Right lobe of liver (tissue), 6 donors: ENCODE data around the gene RXFP4. TPM values are rescaled to one million over a fixed set of nuclear protein-coding genes. Genes with fewer than 3 reads are reported as not detected.
"Not testable (repeated sequence)": the region's sequence is repeated elsewhere in the genome, so short reads cannot be mapped to it uniquely, and the experiment has no call there.

Experiments
- ATAC-seq, 4 donors: fragments of 200-7000 bp; cut with Tn5 transposase; one replicate each; pipeline ENCODE4 v1.9.1; 2020; ENCODE audit warnings: mild to moderate bottlenecking in 4 of 4, moderate library complexity in 4 of 4
- DNase-seq, 3 donors: peaks; one replicate each; pipeline ENCODE4 v3.0.0-alpha.2; 2020
- H3K27ac ChIP-seq, 3 donors: fragments of 200-600 bp; one replicate each; pipeline ENCODE4 v1.8.0; 2022
- H3K27me3 ChIP-seq, 2 donors: fragments of 200-600 bp; one replicate each; pipeline ENCODE4 v1.8.0; 2022
- H3K36me3 ChIP-seq, 4 donors: fragments of 200-600 bp; sonication (generic) in 1 of 4; one replicate each; pipeline versions ENCODE4 v1.5.1 to v1.8.0; 2017 to 2022; ENCODE audit warnings: control low read depth in 1 of 4
- H3K4me1 ChIP-seq, 4 donors: fragments of 200-600 bp; sonication (generic) in 1 of 4; one replicate each; pipeline versions ENCODE4 v1.5.1 to v1.8.0; 2017 to 2022; ENCODE audit warnings: control low read depth in 1 of 4
- H3K4me3 ChIP-seq, 3 donors: fragments of 200-600 bp; one replicate each; pipeline ENCODE4 v1.8.0; 2022
- H3K9me3 ChIP-seq, 4 donors: fragments of 200-600 bp; sonication (generic) in 1 of 4; one replicate each; pipeline versions ENCODE4 v1.5.1 to v1.8.0; 2017 to 2022; ENCODE audit warnings: control low read depth in 1 of 4
- CTCF ChIP-seq, 4 donors: fragments of 200-600 bp in 3 of 4; fragments of 450-650 bp in 1 of 4; IDR thresholded peaks; one replicate each; pipeline versions ENCODE4 v1.5.1 to v1.8.0; 2016 to 2022; ENCODE audit warnings: antibody characterized with exemption in 4 of 4, mild to moderate bottlenecking in 2 of 4
- POLR2A ChIP-seq: fragments of 450-650 bp; IDR thresholded peaks from one replicate; pipeline ENCODE4 v1.6.1; 2017; ENCODE audit warnings: antibody characterized with exemption, mild to moderate bottlenecking
- WGBS: methylation state at CpG from one replicate; pipeline ENCODE4 v1.1.6; 2018; ENCODE audit warnings: low coverage, low lambda C conversion rate; ENCODE audit not compliant: insufficient coverage; ENCODE audit errors: missing lambda C conversion rate; 5-methylcytosine and 5-hydroxymethylcytosine counted together
- intact Hi-C, 2 donors: fragments of 100-400 bp; cut with DNase I; formaldehyde crosslinking; loops; one replicate each; pipeline versions ENCODE4 v1.11.2 to v1.14.1; 2022
- total RNA-seq, 6 experiments: library from RNA; depleted of rRNA in 2 of 6; stranded (reverse); fragments of >200 nt in 2 of 6; fragmentation: NEBNext Ultra II Directional in 3 of 6; extraction: Animal tissue kit (Norgen Biotek cat#: 25700) in 3 of 6; gene quantifications; one replicate each; pipeline versions ENCODE4 v1.1.0 to v1.2.4, GENCODE V29; 2016 to 2023
- donor health status: DM: no; HTN: yes; CAD: no.
- donor health status: DM: no; HTN: no; CAD: no.
- donor health status: DM: no; HTN: no; CAD: no.
- donor health status: DM: no; HTN: yes; CAD: no.
- donor health status: DM: no; HTN: yes; CAD: no.

RXFP4 gene
- total RNA-seq, 6 experiments from 2014 or later, result not detected

DNA sequence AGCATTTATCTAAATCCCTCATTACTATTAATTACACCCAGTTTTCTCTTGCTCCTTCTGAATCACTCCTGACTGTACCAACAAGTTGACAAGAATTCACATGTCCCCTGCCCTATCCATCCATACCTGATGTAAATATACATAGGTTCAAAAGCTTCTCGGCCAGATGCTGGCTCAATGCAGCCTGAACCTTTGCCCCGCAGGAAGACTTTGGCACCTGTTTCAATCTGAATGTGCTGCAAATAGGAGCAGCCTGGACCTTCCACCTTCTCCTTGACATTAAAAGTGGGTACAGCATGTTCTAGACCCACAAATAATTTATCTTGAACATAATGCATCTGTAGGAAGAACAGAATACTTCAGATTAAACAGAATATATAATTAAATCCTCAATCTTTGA lies 15.9 kb upstream of the RXFP4 start:
- Histone ChIP-seq H3K4me1 (no peaks in the 10 kb centered on the region), H3K4me3 (no peak overlapping the region), H3K27ac (no peak overlapping the region), H3K27me3 (no peaks in the 10 kb centered on the region), H3K9me3 (no peaks in the 10 kb centered on the region), H3K36me3 (peaks cover 15 to 96% (median 61%) of the 10 kb centered on the region in 4 donors)
- TF ChIP-seq POLR2A (no peak), CTCF (IDR thresholded peaks at IDR 0.05) (no peak)
- intact Hi-C loops, result no loop called here
- 68% methylated on average over 2 of the region's 2 CpGs for WGBS
- no peak for ATAC-seq
- DNase-seq, result no peak

GRCh38 chr1:155929057-155929456 lies 12.4 kb upstream of the RXFP4 start:
- no peak overlapping the region for H3K27ac ChIP-seq

GRCh38 chr1:155930725-155931124 lies 10.7 kb upstream of the RXFP4 start:
- DNase-seq, H3K27ac ChIP-seq, H3K4me3 ChIP-seq, ATAC-seq, intact Hi-C loops, H3K27me3 ChIP-seq, H3K9me3 ChIP-seq: not testable (repeated sequence)
- Histone ChIP-seq H3K4me1 (peaks cover 0 to 30% (median 9%) of the 10 kb centered on the region in 4 donors), H3K36me3 (peaks cover 9 to 68% (median 41%) of the 10 kb centered on the region in 4 donors)
- 79% methylated on average over 6 of the region's 10 CpGs for WGBS

More at GRCh38 chr1:155929057-155929456, 12.4 kb upstream of the RXFP4 start:
- Histone ChIP-seq H3K4me1 (peaks cover 0 to 30% (median 9%) of the 10 kb centered on the region in 4 donors), H3K27me3 (no peaks in the 10 kb centered on the region), H3K4me3 (no peak overlapping the region), H3K36me3 (peaks cover 15 to 85% (median 53%) of the 10 kb centered on the region in 4 donors), H3K9me3 (no peaks in the 10 kb centered on the region)
- ATAC-seq (no peak), DNase-seq (no peak)
- no peak for TF ChIP-seq POLR2A
- TF ChIP-seq CTCF (IDR thresholded peaks at IDR 0.05), result no peak
- 52% methylated on average over 5 of the region's 5 CpGs for WGBS
- intact Hi-C loops, result no loop called here

GRCh38 chr1:155931332-155932038 lies 10.0 kb upstream of the RXFP4 start:
- TF ChIP-seq POLR2A, result no peak
- peaks cover 4 to 60% (median 34%) of the 10 kb centered on the region in 4 donors for H3K36me3 ChIP-seq
- WGBS, result 73% methylated on average over 4 of the region's 7 CpGs
- no peak for ATAC-seq
- H3K27ac ChIP-seq, result no peak overlapping the region
- no peaks in the 10 kb centered on the region for H3K9me3 ChIP-seq
- intact Hi-C loops, result no loop called here
- H3K4me1 ChIP-seq, result peaks cover 0 to 30% (median 9%) of the 10 kb centered on the region in 4 donors
- H3K27me3 ChIP-seq, result no peaks in the 10 kb centered on the region
- DNase-seq, result no peak
- no peak overlapping the region for H3K4me3 ChIP-seq

DNA sequence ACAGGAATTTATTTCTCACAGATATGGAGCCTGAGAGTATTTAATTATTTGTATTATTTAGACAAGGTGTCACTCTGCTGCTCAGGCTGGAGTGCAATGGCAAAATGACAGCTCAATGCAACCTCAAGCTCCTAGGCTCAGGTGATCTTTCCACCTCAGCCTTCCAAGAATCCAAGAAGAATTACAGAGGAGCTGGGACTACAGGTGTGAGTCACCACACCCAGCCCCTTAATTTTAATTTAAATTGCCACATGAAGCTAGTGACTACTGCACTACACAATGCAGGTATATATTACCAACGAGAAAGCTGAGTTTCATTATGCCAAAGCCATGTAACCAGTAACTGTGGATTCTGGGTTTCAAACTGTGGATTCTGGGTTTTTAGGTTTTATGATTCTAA lies 9.4 kb upstream of the RXFP4 start:
- 46% methylated on average over 1 of the region's 1 CpG for WGBS
- Histone ChIP-seq H3K4me3 (no peak overlapping the region), H3K9me3 (no peaks in the 10 kb centered on the region), H3K4me1 (peaks cover 0 to 30% (median 9%) of the 10 kb centered on the region in 4 donors), H3K36me3 (peaks cover 0 to 54% (median 29%) of the 10 kb centered on the region in 4 donors), H3K27me3 (no peaks in the 10 kb centered on the region), H3K27ac (no peak overlapping the region)
- no peak for DNase-seq
- TF ChIP-seq POLR2A, result no peak
- TF ChIP-seq CTCF (IDR thresholded peaks at IDR 0.05), result no peak
- ATAC-seq, result no peak
- intact Hi-C loops, result no loop called here
